HG03520 (cell line): ENCODE results near the gene NEGR1.
A peak's percentile ranks its signal among the peaks of the same experiment; 100 is the strongest.

ENCODE experiments used
- ATAC-seq: cut with Tn5 transposase; IDR thresholded peaks from one replicate; pipeline ENCODE4 v1.9.1; 2021; ENCODE audit warnings: mild to moderate bottlenecking, moderate library complexity; ENCODE audit not compliant: unreplicated experiment

Gene NEGR1

GRCh38 chr1:71589005-71589404 lies 693.3 kb downstream of the NEGR1 start:
- ATAC-seq = no peak

DNA sequence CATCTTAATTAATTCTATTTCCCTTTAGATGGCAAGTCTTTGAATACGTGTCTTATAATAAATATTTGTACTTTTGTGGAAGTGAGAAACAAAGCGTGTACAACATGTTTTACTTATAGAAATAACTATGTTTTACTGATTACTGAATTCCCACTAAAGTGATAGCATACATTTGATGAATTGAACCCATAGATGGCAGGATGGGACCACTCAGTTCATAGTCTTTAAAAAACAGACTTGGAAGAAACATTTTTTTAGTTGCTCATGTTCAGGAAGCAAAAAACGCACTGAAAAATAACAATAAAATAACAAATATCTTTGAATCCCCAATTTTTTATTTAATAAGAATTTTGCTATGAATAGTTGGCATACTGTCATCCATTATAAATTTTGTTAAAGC lies 694.4 kb downstream of the NEGR1 start:
- no peak for ATAC-seq

- ATAC-seq = peak; percentile 41
Observed at GRCh38 chr1:71586030-71586429, 696.3 kb downstream of the NEGR1 start.

DNA sequence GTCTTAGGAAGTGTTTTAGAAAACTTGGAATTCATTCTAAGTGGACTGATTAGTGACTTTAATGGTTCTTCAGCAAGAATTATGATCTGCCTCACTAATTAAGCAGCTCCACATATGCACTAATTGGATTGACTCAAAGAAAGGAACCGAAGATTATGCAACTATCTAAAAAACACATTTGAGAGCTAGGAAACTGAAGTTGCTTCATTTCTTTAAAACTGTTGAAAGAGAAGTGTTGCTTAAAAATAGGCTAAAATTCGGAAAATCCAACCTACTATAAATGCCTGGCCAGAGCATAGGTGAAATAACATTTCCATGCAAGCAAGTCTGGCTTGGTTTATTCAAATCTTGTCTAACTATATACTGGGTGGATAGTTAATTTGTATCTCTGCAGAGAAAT lies 698.6 kb downstream of the NEGR1 start:
- no peak for ATAC-seq

DNA sequence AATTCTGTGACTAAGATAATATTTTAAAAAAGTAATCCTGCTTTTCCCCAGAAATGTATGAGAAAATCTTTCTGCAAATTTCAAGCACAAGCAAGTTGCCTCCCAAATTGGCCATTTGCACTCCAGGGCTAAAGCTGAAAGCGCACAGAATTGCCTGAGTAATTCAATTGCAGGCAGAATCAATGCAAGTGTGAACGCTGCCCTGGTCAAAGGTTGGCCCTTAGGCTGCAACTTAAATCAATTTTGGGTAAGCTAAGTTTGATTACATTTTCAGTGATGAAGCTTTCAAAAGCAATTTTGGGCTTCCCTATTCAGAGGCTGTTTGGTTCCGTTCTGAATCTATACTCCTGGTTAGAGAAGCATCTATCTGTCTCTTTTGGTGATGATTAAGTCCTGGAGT lies 699.7 kb downstream of the NEGR1 start:
- no peak for ATAC-seq

DNA sequence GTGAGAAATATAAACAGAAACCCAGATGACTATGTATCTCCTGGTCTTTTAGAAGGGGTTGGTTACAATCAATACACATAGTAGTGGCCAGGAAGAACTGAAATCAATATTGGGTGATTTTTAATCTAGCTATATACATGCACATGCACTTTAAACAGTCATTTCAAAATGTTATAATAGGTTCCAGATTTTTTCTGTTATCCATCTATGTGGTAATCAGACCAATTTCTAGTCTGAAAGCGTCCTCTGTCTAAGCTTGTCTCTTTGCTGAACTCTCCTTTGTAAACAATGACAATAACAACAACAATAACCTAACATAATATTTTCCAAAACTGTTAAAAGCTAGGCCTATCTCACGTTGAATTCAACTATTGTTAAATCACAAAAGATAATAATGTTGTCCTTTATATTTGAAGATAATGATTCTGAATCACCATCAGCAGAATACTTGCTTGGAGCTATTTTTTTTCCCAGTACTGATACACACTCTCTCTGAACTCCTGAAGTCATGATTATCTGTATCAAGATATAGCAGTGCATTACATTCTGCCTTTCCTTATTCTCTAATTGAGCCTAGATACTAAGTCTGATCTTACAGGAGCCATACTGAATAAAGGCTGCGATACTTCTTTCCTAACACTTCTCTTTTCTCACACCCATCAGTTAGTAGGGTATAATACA lies 704.7 kb downstream of the NEGR1 start:
- no peak for ATAC-seq

- no peak for ATAC-seq
Observed at GRCh38 chr1:71572038-71572437, 710.3 kb downstream of the NEGR1 start.

DNA sequence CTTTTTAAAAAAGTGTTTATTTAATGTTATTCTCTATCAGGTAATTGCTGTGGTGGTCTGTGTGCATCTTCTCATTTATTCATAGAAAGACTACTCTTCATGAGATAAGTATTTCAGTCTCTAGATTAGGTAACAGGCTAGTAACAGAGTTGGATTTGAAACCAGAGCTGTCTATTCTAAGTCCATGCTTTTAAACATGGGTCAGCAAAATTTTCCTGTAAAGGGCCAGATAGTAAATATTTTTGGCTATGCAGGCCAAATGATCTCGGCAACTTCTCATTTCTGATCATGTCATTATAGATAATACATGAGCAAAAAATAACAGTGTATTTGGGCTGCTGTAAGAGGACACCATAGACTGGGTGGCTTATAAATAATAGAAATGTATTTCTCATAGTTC lies 715.9 kb downstream of the NEGR1 start:
- ATAC-seq = no peak

- ATAC-seq = no peak
Observed at GRCh38 chr1:71565831-71566230, 716.5 kb downstream of the NEGR1 start.

GRCh38 chr1:71565262-71565661 lies 717.1 kb downstream of the NEGR1 start:
- ATAC-seq = no peak

- no peak for ATAC-seq
Observed at GRCh38 chr1:71562298-71562697, 720.0 kb downstream of the NEGR1 start.

GRCh38 chr1:71561729-71562128 lies 720.6 kb downstream of the NEGR1 start:
- no peak for ATAC-seq

DNA sequence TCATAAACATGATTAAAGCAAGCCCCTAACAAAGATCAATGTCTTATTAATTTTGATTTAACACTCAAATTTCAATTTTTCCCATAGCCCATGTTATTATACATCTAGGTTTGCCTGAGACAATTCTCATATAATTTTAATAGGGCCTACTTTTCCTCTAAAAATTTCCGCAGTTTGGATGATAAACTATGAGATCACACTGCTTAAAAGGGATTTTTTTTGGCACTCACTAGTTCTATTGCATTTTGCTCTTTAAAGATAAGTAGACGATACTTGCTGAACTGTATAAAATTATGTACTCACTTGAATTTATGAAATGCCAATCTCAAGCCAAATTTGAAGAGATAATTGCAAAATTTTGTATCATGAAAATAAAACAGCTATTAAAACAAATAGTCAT lies 721.1 kb downstream of the NEGR1 start:
- no peak for ATAC-seq

DNA sequence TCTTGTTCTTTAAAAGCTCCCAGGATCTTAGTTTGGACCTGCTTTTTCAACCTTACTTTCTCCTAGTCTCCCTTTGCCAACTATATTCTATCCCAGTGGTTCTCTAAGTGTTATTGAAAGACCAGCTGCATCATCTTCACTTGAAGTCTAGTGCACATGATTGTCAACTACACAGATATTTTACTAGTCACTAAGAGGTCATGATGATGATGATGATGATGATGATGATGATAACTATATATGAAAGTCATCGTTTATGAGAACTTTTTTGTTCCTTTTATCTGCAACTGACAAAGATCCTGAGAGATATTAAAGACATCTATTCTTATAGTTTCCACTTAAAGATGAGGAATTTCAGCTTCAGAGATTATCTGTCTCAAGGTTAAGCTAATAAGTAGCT lies 722.5 kb downstream of the NEGR1 start:
- ATAC-seq = no peak

DNA sequence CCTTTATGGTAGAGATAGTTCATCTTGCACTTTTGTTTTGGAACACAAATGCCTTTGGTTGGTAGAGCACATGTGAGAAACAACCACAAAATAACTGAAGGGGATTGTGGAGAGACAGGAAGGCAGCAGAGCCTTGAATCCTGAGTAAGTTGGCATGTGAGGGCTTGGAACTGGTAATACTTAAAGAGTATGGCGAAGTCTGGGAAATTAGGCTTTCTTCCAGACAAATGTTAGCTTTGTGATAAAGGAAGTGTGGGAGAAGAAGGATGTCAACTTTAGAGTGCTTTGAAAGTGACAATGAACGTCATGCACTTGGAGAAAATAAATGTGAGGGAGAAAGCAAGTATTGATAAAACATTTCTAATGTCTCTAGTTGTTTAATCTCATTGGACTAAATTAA lies 725.2 kb downstream of the NEGR1 start:
- no peak for ATAC-seq

- no peak for ATAC-seq
Observed at GRCh38 chr1:71548398-71548890, 733.9 kb downstream of the NEGR1 start.

DNA sequence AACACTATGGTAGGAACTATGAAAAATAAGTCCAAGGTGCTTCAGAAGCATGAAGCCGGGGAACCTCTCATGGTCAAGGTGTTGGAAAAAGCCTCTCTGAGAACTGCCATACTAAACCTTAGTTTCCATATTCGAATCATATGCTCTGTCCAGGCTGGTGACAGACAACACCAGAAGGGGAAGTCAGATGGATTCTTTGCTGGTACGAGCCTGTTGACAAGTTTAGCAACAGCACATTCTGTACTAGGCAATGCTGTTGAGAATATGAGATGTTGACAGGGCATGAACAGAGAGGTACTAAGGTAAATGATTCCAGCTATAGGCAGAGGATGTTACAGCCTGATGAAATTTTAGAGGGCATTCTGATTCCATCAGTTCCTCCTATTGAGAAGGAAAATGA lies 740.2 kb downstream of the NEGR1 start:
- ATAC-seq = no peak

- ATAC-seq = no peak
Observed at GRCh38 chr1:71533950-71534349, 748.4 kb downstream of the NEGR1 start.

GRCh38 chr1:71532343-71532742 lies 750.0 kb downstream of the NEGR1 start:
- no peak for ATAC-seq

- no peak for ATAC-seq
Observed at GRCh38 chr1:71526824-71527223, 755.5 kb downstream of the NEGR1 start.

DNA sequence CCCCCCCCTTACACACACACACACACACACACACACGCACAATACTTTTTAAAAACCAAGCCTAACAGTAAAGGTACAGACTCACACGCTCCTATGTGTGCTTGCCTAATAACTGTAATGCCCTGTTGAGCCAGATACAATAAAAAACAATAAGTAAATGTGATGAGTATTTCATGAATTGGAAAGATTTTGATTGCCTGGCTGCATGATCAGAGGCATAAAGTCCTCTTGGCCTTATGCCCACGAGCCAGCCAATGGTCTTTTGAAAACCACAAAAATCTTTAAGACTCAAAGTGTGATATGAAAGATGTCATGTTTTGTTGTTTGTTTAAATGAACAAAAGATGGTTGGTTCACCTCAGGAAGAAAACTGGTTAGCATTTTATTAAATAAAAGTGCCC lies 759.6 kb downstream of the NEGR1 start:
- ATAC-seq = no peak

- ATAC-seq = no peak
Observed at GRCh38 chr1:71521655-71522264, 760.6 kb downstream of the NEGR1 start.

GRCh38 chr1:71511505-71511904 lies 770.8 kb downstream of the NEGR1 start:
- no peak for ATAC-seq
